ENCODE results near the gene PHACTR2.
"Not testable (repeated sequence)": the region's sequence is repeated elsewhere in the genome, so short reads cannot be mapped to it uniquely, and the experiment has no call there.

The PHACTR2 gene

GRCh38 chr6:143873600-143873999 lies 195.8 kb downstream of the PHACTR2 start:
- not testable (repeated sequence) for DNase-seq

- DNase-seq = not testable (repeated sequence)
These were observed 196.7 kb downstream of the PHACTR2 start for GRCh38 chr6:143874503-143874902.

GRCh38 chr6:143877584-143878271 lies 200.0 kb downstream of the PHACTR2 start:
- DNase-seq = no peak

GRCh38 chr6:143878272-143878760 lies 200.6 kb downstream of the PHACTR2 start:
- no peak for DNase-seq

GRCh38 chr6:143880412-143880811 lies 202.6 kb downstream of the PHACTR2 start:
- DNase-seq = no peak

Measured in CD4-positive, alpha-beta T cell treated with Interleukin-17A for 1 hour (primary cell).